Measurements from ENCODE around the gene DCX. TPM values are rescaled to one million over a fixed set of nuclear protein-coding genes. Genes with fewer than 3 reads are reported as not detected.

The DCX gene
- polyA plus RNA-seq (2013, experiment 1 of 2) = 5.7 TPM
- polyA plus RNA-seq (2013, experiment 2 of 2) = 6.0 TPM

- Histone ChIP-seq H2BK120ac (ENCODE audit: low read depth, low read length) (no peak within 1 kb of the TSS), H3K9ac (ENCODE audit: low read depth, low read length, poor library complexity) (no peak within 1 kb of the TSS), H2BK5ac (ENCODE audit: low read length) (no peak within 1 kb of the TSS), H2AFZ (ENCODE audit: low read length) (peak within 1 kb of the TSS; percentile 45), H3K4ac (ENCODE audit: low read length) (no peak within 1 kb of the TSS), H2AK5ac (ENCODE audit: low read depth, low read length) (no peak within 1 kb of the TSS), H4K8ac (ENCODE audit: low read depth, low read length) (no peak within 1 kb of the TSS), H3K27ac (replicated peaks; ENCODE audit: low read length) (peak within 1 kb of the TSS; percentile 56), H3K4me2 (ENCODE audit: insufficient read depth, low read length, poor library complexity, severe bottlenecking) (peak within 1 kb of the TSS; percentile 34), H2BK12ac (ENCODE audit: low read length) (no peak within 1 kb of the TSS), H3K36me3 (replicated peaks in 1 of 2; ENCODE audit: control insufficient read depth in 2 of 2, insufficient read depth in 2 of 2, low read length in 2 of 2) (peaks cover 0 to 2% of the 10 kb centered on the region in 2 donors), H3K79me1 (ENCODE audit: low read depth, low read length) (no peaks in the 10 kb centered on the region), H3K18ac (ENCODE audit: low read length) (no peak within 1 kb of the TSS), H3K14ac (ENCODE audit: low read length) (no peak within 1 kb of the TSS), H3K23ac (ENCODE audit: low read depth, low read length, poor library complexity) (no peak within 1 kb of the TSS), H3K9me3 (replicated peaks in 1 of 2; ENCODE audit: control insufficient read depth in 2 of 2, insufficient read depth in 1 of 2, low read depth in 1 of 2, low read length in 2 of 2) (no peaks in the 10 kb centered on the region), H3K27me3 (ENCODE audit: control insufficient read depth in 3 of 3, insufficient read depth in 3 of 3, low read depth in 1 of 3, low read length in 3 of 3) (peaks cover 0 to 9% (median 0%) of the 10 kb centered on the region in 3 experiments), H2BK15ac (ENCODE audit: low read length) (no peak within 1 kb of the TSS), H3K4me3 (ENCODE audit: low read length in 2 of 2) (peak within 1 kb of the TSS in 1 of 2 donors; percentile 12), H4K91ac (ENCODE audit: low read depth, low read length, poor library complexity) (no peak within 1 kb of the TSS), H3K4me1 (ENCODE audit: control insufficient read depth in 2 of 2, insufficient read depth in 1 of 2, low read depth in 1 of 2, low read length in 2 of 2) (peaks cover 0 to 11% of the 10 kb centered on the region in 2 donors)
- no peak for DNase-seq (ENCODE audit: low spot score)
- no CpG with 5 or more reads among the region's 3 CpGs for WGBS, 2 donors (ENCODE audit: extremely low coverage in 2 of 2, insufficient read length in 2 of 2, insufficient replicate concordance in 1 of 2)
Measured at GRCh38 chrX:111411983-111412382, at the start of gene DCX. TSS of gene DCX (minus strand) at chrX:111412192. CDS start at chrX:111410398, 1,794 bp downstream.

GRCh38 chrX:111460607-111461006, 48.6 kb upstream of the DCX start:
- H2BK12ac ChIP-seq (ENCODE audit: low read length) = no peak overlapping the region
- H3K4me3 ChIP-seq (ENCODE audit: low read length in 2 of 2) = no peak overlapping the region
- H3K36me3 ChIP-seq (replicated peaks in 1 of 2; ENCODE audit: control insufficient read depth in 2 of 2, insufficient read depth in 2 of 2, low read length in 2 of 2) = no peaks in the 10 kb centered on the region
- no peak overlapping the region for H2AK5ac ChIP-seq (ENCODE audit: low read depth, low read length)
- no peak for DNase-seq (ENCODE audit: low spot score)
- H2BK120ac ChIP-seq (ENCODE audit: low read depth, low read length) = no peak overlapping the region
- H3K27ac ChIP-seq (replicated peaks; ENCODE audit: low read length) = no peak overlapping the region
- H3K9ac ChIP-seq (ENCODE audit: low read depth, low read length, poor library complexity) = no peak overlapping the region
- no peaks in the 10 kb centered on the region for H3K79me1 ChIP-seq (ENCODE audit: low read depth, low read length)
- H2BK15ac ChIP-seq (ENCODE audit: low read length) = no peak overlapping the region
- H2AFZ ChIP-seq (ENCODE audit: low read length) = no peak overlapping the region
- H3K4ac ChIP-seq (ENCODE audit: low read length) = no peak overlapping the region
- no peak overlapping the region for H4K8ac ChIP-seq (ENCODE audit: low read depth, low read length)
- H2BK5ac ChIP-seq (ENCODE audit: low read length) = no peak overlapping the region
- no peak overlapping the region for H3K14ac ChIP-seq (ENCODE audit: low read length)
- H3K23ac ChIP-seq (ENCODE audit: low read depth, low read length, poor library complexity) = no peak overlapping the region
- no peak overlapping the region for H4K91ac ChIP-seq (ENCODE audit: low read depth, low read length, poor library complexity)
- H3K4me1 ChIP-seq (ENCODE audit: control insufficient read depth in 2 of 2, insufficient read depth in 1 of 2, low read depth in 1 of 2, low read length in 2 of 2) = no peaks in the 10 kb centered on the region
- no peak overlapping the region for H3K4me2 ChIP-seq (ENCODE audit: insufficient read depth, low read length, poor library complexity, severe bottlenecking)
- no peaks in the 10 kb centered on the region for H3K9me3 ChIP-seq (replicated peaks in 1 of 2; ENCODE audit: control insufficient read depth in 2 of 2, insufficient read depth in 1 of 2, low read depth in 1 of 2, low read length in 2 of 2)
- no peaks in the 10 kb centered on the region for H3K27me3 ChIP-seq (ENCODE audit: control insufficient read depth in 3 of 3, insufficient read depth in 3 of 3, low read depth in 1 of 3, low read length in 3 of 3)
- no peak overlapping the region for H3K18ac ChIP-seq (ENCODE audit: low read length)

GRCh38 chrX:111447298-111447697, 35.3 kb upstream of the DCX start:
- no peak overlapping the region for H2BK15ac ChIP-seq (ENCODE audit: low read length)
- no peak overlapping the region for H2AFZ ChIP-seq (ENCODE audit: low read length)
- H3K4me1 ChIP-seq (ENCODE audit: control insufficient read depth in 2 of 2, insufficient read depth in 1 of 2, low read depth in 1 of 2, low read length in 2 of 2) = no peaks in the 10 kb centered on the region
- no peak overlapping the region for H4K8ac ChIP-seq (ENCODE audit: low read depth, low read length)
- no peaks in the 10 kb centered on the region for H3K9me3 ChIP-seq (replicated peaks in 1 of 2; ENCODE audit: control insufficient read depth in 2 of 2, insufficient read depth in 1 of 2, low read depth in 1 of 2, low read length in 2 of 2)
- no peak overlapping the region for H3K4ac ChIP-seq (ENCODE audit: low read length)
- no peak overlapping the region for H3K4me3 ChIP-seq (ENCODE audit: low read length in 2 of 2)
- no peak overlapping the region for H2BK5ac ChIP-seq (ENCODE audit: low read length)
- H3K9ac ChIP-seq (ENCODE audit: low read depth, low read length, poor library complexity) = no peak overlapping the region
- H3K27ac ChIP-seq (replicated peaks; ENCODE audit: low read length) = no peak overlapping the region
- DNase-seq (ENCODE audit: low spot score) = peak; percentile 23
- no CpG with 5 or more reads among the region's 3 CpGs for WGBS, 2 donors (ENCODE audit: extremely low coverage in 2 of 2, insufficient read length in 2 of 2, insufficient replicate concordance in 1 of 2)
- H3K14ac ChIP-seq (ENCODE audit: low read length) = no peak overlapping the region
- H3K23ac ChIP-seq (ENCODE audit: low read depth, low read length, poor library complexity) = no peak overlapping the region
- no peak overlapping the region for H2BK120ac ChIP-seq (ENCODE audit: low read depth, low read length)
- no peak overlapping the region for H4K91ac ChIP-seq (ENCODE audit: low read depth, low read length, poor library complexity)
- H3K36me3 ChIP-seq (replicated peaks in 1 of 2; ENCODE audit: control insufficient read depth in 2 of 2, insufficient read depth in 2 of 2, low read length in 2 of 2) = no peaks in the 10 kb centered on the region
- no peaks in the 10 kb centered on the region for H3K27me3 ChIP-seq (ENCODE audit: control insufficient read depth in 3 of 3, insufficient read depth in 3 of 3, low read depth in 1 of 3, low read length in 3 of 3)
- H2AK5ac ChIP-seq (ENCODE audit: low read depth, low read length) = no peak overlapping the region
- H3K4me2 ChIP-seq (ENCODE audit: insufficient read depth, low read length, poor library complexity, severe bottlenecking) = no peak overlapping the region
- no peaks in the 10 kb centered on the region for H3K79me1 ChIP-seq (ENCODE audit: low read depth, low read length)
- no peak overlapping the region for H2BK12ac ChIP-seq (ENCODE audit: low read length)
- H3K18ac ChIP-seq (ENCODE audit: low read length) = no peak overlapping the region

GRCh38 chrX:111445485-111445884, 33.5 kb upstream of the DCX start:
- no peak overlapping the region for H2BK15ac ChIP-seq (ENCODE audit: low read length)
- no peak overlapping the region for H3K27ac ChIP-seq (replicated peaks; ENCODE audit: low read length)
- H3K4ac ChIP-seq (ENCODE audit: low read length) = no peak overlapping the region
- H2BK120ac ChIP-seq (ENCODE audit: low read depth, low read length) = no peak overlapping the region
- H3K4me1 ChIP-seq (ENCODE audit: control insufficient read depth in 2 of 2, insufficient read depth in 1 of 2, low read depth in 1 of 2, low read length in 2 of 2) = no peaks in the 10 kb centered on the region
- no peak overlapping the region for H3K4me2 ChIP-seq (ENCODE audit: insufficient read depth, low read length, poor library complexity, severe bottlenecking)
- no peaks in the 10 kb centered on the region for H3K27me3 ChIP-seq (ENCODE audit: control insufficient read depth in 3 of 3, insufficient read depth in 3 of 3, low read depth in 1 of 3, low read length in 3 of 3)
- no CpG with 5 or more reads among the region's 3 CpGs for whole genome bisulfite sequencing, 2 donors (ENCODE audit: extremely low coverage in 2 of 2, insufficient read length in 2 of 2, insufficient replicate concordance in 1 of 2)
- H2AK5ac ChIP-seq (ENCODE audit: low read depth, low read length) = no peak overlapping the region
- H4K91ac ChIP-seq (ENCODE audit: low read depth, low read length, poor library complexity) = no peak overlapping the region
- H3K79me1 ChIP-seq (ENCODE audit: low read depth, low read length) = no peaks in the 10 kb centered on the region
- no peaks in the 10 kb centered on the region for H3K36me3 ChIP-seq (replicated peaks in 1 of 2; ENCODE audit: control insufficient read depth in 2 of 2, insufficient read depth in 2 of 2, low read length in 2 of 2)
- no peak overlapping the region for H3K9ac ChIP-seq (ENCODE audit: low read depth, low read length, poor library complexity)
- H3K14ac ChIP-seq (ENCODE audit: low read length) = no peak overlapping the region
- H2BK5ac ChIP-seq (ENCODE audit: low read length) = no peak overlapping the region
- H3K4me3 ChIP-seq (ENCODE audit: low read length in 2 of 2) = no peak overlapping the region
- peak; percentile 31 for DNase-seq (ENCODE audit: low spot score)
- no peak overlapping the region for H3K23ac ChIP-seq (ENCODE audit: low read depth, low read length, poor library complexity)
- H2AFZ ChIP-seq (ENCODE audit: low read length) = no peak overlapping the region
- no peaks in the 10 kb centered on the region for H3K9me3 ChIP-seq (replicated peaks in 1 of 2; ENCODE audit: control insufficient read depth in 2 of 2, insufficient read depth in 1 of 2, low read depth in 1 of 2, low read length in 2 of 2)
- H4K8ac ChIP-seq (ENCODE audit: low read depth, low read length) = no peak overlapping the region
- H2BK12ac ChIP-seq (ENCODE audit: low read length) = no peak overlapping the region
- H3K18ac ChIP-seq (ENCODE audit: low read length) = no peak overlapping the region

All from neuronal stem cell (in vitro differentiated cells).